Measurements from ENCODE around the gene ZNF311. TPM values are rescaled to one million over a fixed set of nuclear protein-coding genes. Genes with fewer than 3 reads are reported as not detected.

The ZNF311 gene
- total and polyA plus RNA-seq, 9 of the 15 experiments (the other 6 are each of a cell fraction or from before 2014, with no cell fraction given): 5.1 to 10.0 (median 7.5) TPM

DNA sequence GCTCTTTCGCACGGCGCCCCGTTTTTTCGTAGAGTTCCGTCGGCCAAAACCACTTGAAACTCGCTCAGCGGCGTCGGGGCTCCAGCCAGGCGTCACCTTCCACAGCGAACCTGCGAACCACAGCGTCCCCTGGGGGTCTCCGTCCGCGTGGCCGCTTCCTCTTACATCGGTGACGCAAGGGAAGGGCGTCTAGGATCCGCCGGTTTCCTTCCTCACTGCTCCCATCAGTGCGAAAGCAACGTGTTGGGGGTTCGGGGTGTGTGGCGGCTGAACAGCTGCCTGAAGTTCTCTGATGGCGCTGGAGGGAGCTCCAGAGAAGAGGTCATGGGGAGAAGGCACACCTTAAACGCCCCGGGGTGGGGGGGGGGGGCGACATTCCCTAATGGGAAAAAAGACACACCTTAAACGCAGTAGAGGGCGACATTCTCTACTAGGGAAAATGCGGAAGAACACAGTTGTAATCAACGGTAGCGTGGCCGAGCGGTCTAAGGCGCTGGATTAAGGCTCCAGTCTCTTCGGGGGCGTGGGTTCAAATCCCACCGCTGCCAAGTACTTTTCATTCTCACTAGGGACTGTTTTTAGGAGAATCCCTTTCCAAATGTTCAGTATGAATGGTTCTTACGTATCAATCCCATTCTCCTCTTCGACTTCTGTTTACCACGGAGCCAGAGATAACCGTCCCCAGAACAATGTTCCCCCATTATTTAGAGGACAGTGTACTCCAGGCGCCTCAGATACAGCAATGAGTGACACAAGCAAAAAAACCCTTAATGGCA is 16.4 kb downstream of the ZNF311 start (continued):
- TF ChIP-seq, protein P1, sequence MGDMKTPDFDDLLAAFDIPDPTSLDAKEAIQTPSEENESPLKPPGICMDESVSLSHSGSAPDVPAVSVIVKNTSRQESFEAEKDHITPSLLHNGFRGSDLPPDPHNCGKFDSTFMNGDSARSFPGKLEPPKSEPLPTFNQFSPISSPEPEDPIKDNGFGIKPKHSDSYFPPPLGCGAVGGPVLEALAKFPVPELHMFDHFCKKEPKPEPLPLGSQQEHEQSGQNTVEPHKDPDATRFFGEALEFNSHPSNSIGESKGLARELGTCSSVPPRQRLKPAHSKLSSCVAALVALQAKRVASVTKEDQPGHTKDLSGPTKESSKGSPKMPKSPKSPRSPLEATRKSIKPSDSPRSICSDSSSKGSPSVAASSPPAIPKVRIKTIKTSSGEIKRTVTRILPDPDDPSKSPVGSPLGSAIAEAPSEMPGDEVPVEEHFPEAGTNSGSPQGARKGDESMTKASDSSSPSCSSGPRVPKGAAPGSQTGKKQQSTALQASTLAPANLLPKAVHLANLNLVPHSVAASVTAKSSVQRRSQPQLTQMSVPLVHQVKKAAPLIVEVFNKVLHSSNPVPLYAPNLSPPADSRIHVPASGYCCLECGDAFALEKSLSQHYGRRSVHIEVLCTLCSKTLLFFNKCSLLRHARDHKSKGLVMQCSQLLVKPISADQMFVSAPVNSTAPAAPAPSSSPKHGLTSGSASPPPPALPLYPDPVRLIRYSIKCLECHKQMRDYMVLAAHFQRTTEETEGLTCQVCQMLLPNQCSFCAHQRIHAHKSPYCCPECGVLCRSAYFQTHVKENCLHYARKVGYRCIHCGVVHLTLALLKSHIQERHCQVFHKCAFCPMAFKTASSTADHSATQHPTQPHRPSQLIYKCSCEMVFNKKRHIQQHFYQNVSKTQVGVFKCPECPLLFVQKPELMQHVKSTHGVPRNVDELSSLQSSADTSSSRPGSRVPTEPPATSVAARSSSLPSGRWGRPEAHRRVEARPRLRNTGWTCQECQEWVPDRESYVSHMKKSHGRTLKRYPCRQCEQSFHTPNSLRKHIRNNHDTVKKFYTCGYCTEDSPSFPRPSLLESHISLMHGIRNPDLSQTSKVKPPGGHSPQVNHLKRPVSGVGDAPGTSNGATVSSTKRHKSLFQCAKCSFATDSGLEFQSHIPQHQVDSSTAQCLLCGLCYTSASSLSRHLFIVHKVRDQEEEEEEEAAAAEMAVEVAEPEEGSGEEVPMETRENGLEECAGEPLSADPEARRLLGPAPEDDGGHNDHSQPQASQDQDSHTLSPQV (IDR thresholded peaks at IDR 0.05): 0 out of 2 replicates have a peak, but pooled peaks have one; percentile 16
- no peak for TF ChIP-seq RFX1 (IDR thresholded peaks at IDR 0.05)
- TF ChIP-seq, protein P2, sequence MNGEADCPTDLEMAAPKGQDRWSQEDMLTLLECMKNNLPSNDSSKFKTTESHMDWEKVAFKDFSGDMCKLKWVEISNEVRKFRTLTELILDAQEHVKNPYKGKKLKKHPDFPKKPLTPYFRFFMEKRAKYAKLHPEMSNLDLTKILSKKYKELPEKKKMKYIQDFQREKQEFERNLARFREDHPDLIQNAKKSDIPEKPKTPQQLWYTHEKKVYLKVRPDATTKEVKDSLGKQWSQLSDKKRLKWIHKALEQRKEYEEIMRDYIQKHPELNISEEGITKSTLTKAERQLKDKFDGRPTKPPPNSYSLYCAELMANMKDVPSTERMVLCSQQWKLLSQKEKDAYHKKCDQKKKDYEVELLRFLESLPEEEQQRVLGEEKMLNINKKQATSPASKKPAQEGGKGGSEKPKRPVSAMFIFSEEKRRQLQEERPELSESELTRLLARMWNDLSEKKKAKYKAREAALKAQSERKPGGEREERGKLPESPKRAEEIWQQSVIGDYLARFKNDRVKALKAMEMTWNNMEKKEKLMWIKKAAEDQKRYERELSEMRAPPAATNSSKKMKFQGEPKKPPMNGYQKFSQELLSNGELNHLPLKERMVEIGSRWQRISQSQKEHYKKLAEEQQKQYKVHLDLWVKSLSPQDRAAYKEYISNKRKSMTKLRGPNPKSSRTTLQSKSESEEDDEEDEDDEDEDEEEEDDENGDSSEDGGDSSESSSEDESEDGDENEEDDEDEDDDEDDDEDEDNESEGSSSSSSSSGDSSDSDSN (IDR thresholded peaks at IDR 0.05; ENCODE audit: borderline replicate concordance in 1 of 2, low read depth in 2 of 2, low read length in 2 of 2): no peak
- TF ChIP-seq ZZZ3 (IDR thresholded peaks at IDR 0.05): no peak
- TF ChIP-seq HNRNPL (IDR thresholded peaks at IDR 0.05; ENCODE audit: low read depth, low read length): no peak
- no peak for TF ChIP-seq ZNF76 (CRISPR knock-in tag; IDR thresholded peaks at IDR 0.05; ENCODE audit: borderline replicate concordance)
- TF ChIP-seq ATF7 (IDR thresholded peaks at IDR 0.05): peak; percentile 78
- TF ChIP-seq, protein P3, sequence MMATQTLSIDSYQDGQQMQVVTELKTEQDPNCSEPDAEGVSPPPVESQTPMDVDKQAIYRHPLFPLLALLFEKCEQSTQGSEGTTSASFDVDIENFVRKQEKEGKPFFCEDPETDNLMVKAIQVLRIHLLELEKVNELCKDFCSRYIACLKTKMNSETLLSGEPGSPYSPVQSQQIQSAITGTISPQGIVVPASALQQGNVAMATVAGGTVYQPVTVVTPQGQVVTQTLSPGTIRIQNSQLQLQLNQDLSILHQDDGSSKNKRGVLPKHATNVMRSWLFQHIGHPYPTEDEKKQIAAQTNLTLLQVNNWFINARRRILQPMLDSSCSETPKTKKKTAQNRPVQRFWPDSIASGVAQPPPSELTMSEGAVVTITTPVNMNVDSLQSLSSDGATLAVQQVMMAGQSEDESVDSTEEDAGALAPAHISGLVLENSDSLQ (IDR thresholded peaks at IDR 0.05): peak; percentile 25; the same call in 1 of the 2 replicates
- TF ChIP-seq SIRT6 (IDR thresholded peaks at IDR 0.05; ENCODE audit: low read depth, low read length): no peak
- TF ChIP-seq ARNT (IDR thresholded peaks at IDR 0.05): no peak
- no peak for TF ChIP-seq CHD1 (IDR thresholded peaks at IDR 0.05; ENCODE audit: low read length)
- TF ChIP-seq BDP1 (IDR thresholded peaks at IDR 0.05; ENCODE audit: insufficient read depth, insufficient read length): peak; percentile 29
- TF ChIP-seq RFX5 (IDR thresholded peaks at IDR 0.05; ENCODE audit: low read depth, low read length): no peak
- TF ChIP-seq TBL1XR1 (IDR thresholded peaks at IDR 0.05; ENCODE audit: low read length in 2 of 2): no peak
- peak; percentile 65 for TF ChIP-seq SMC3 (conservative IDR thresholded peaks at IDR 0.05; ENCODE audit: insufficient read depth, low read depth, low read length)
- TF ChIP-seq TBP (optimal IDR thresholded peaks at IDR 0.05; ENCODE audit: low read depth, low read length): peak; percentile 98
- TF ChIP-seq HNRNPH1 (optimal IDR thresholded peaks at IDR 0.05; ENCODE audit: low read depth, low read length): no peak
- peak; percentile 42; the same call in 1 of the 2 replicates for TF ChIP-seq NFE2 (IDR thresholded peaks at IDR 0.05; ENCODE audit: low read depth)
- TF ChIP-seq SPI1 (IDR thresholded peaks at IDR 0.05; ENCODE audit: borderline replicate concordance, low read depth, low read length): peak; percentile 30; the same call in 1 of the 2 replicates
- no peak for TF ChIP-seq PHF21A (IDR thresholded peaks at IDR 0.05; ENCODE audit: borderline replicate concordance, low read depth)
- no peak for TF ChIP-seq KDM1A (IDR thresholded peaks at IDR 0.05)
